ENCODE measurements around the gene FGF12. TPM values are rescaled to one million over a fixed set of nuclear protein-coding genes. Genes with fewer than 3 reads are reported as not detected.
"Not testable (repeated sequence)": the region's sequence is repeated elsewhere in the genome, so short reads cannot be mapped to it uniquely, and the experiment has no call there.

The FGF12 gene
- polyA plus RNA-seq, 2 donors, result 1.2 to 1.5 TPM

- Histone ChIP-seq H3K4me1 (ENCODE audit: control insufficient read depth in 2 of 2, insufficient read depth in 2 of 2, low read length in 1 of 2) (no peaks in the 10 kb centered on the region), H3K4me3 (ENCODE audit: low read depth in 1 of 2, low read length in 2 of 2) (no peak overlapping the region), H3K9me3 (ENCODE audit: control insufficient read depth in 2 of 2, insufficient read depth in 1 of 2, low read depth in 1 of 2, low read length in 1 of 2) (no peaks in the 10 kb centered on the region), H3K27ac (ENCODE audit: low read depth in 2 of 2, low read length in 1 of 2) (no peak overlapping the region), H3K27me3 (ENCODE audit: control insufficient read depth in 1 of 2, insufficient read depth in 2 of 2, low read length in 2 of 2) (no peaks in the 10 kb centered on the region), H3K36me3 (ENCODE audit: control insufficient read depth in 2 of 2, insufficient read depth in 2 of 2, low read length in 1 of 2) (no peaks in the 10 kb centered on the region)
Observed at GRCh38 chr3:192737506-192737905, 10.2 kb upstream of the FGF12 start.

- H3K27me3 ChIP-seq (ENCODE audit: control insufficient read depth in 1 of 2, insufficient read depth in 2 of 2, low read length in 2 of 2), result no peaks in the 10 kb centered on the region
- no peak overlapping the region for H3K4me3 ChIP-seq (ENCODE audit: low read depth in 1 of 2, low read length in 2 of 2)
- no peaks in the 10 kb centered on the region for H3K9me3 ChIP-seq (ENCODE audit: control insufficient read depth in 2 of 2, insufficient read depth in 1 of 2, low read depth in 1 of 2, low read length in 1 of 2)
- no peak overlapping the region for H3K27ac ChIP-seq (ENCODE audit: low read depth in 2 of 2, low read length in 1 of 2)
- H3K36me3 ChIP-seq (ENCODE audit: control insufficient read depth in 2 of 2, insufficient read depth in 2 of 2, low read length in 1 of 2), result no peaks in the 10 kb centered on the region
- 69 to 74% methylated on average over 3 of the region's 3 CpGs for WGBS, 2 donors
- H3K4me1 ChIP-seq (ENCODE audit: control insufficient read depth in 2 of 2, insufficient read depth in 2 of 2, low read length in 1 of 2), result peaks cover 0 to 4% of the 10 kb centered on the region in 2 donors
Observed at GRCh38 chr3:192731233-192731632, 3.9 kb upstream of the FGF12 start.

GRCh38 chr3:192726385-192726784 is 956 bp downstream of the FGF12 start:
- 41 to 42% methylated on average over 2 of the region's 2 CpGs for WGBS, 2 donors
- Histone ChIP-seq H3K27me3 (ENCODE audit: control insufficient read depth in 1 of 2, insufficient read depth in 2 of 2, low read length in 2 of 2) (no peaks in the 10 kb centered on the region), H3K9me3 (ENCODE audit: control insufficient read depth in 2 of 2, insufficient read depth in 1 of 2, low read depth in 1 of 2, low read length in 1 of 2) (no peaks in the 10 kb centered on the region)

GRCh38 chr3:192719964-192720363 is 7.4 kb downstream of the FGF12 start:
- no peak overlapping the region for H3K27ac ChIP-seq (ENCODE audit: low read depth in 2 of 2, low read length in 1 of 2)
- no peaks in the 10 kb centered on the region for H3K9me3 ChIP-seq (ENCODE audit: control insufficient read depth in 2 of 2, insufficient read depth in 1 of 2, low read depth in 1 of 2, low read length in 1 of 2)
- H3K27me3 ChIP-seq (ENCODE audit: control insufficient read depth in 1 of 2, insufficient read depth in 2 of 2, low read length in 2 of 2), result no peaks in the 10 kb centered on the region
- WGBS, 2 donors, result 66 to 68% methylated on average over 3 of the region's 3 CpGs
- no peaks in the 10 kb centered on the region for H3K4me1 ChIP-seq (ENCODE audit: control insufficient read depth in 2 of 2, insufficient read depth in 2 of 2, low read length in 1 of 2)
- H3K36me3 ChIP-seq (ENCODE audit: control insufficient read depth in 2 of 2, insufficient read depth in 2 of 2, low read length in 1 of 2), result no peaks in the 10 kb centered on the region
- H3K4me3 ChIP-seq (ENCODE audit: low read depth in 1 of 2, low read length in 2 of 2), result no peak overlapping the region

More at GRCh38 chr3:192726385-192726784, 956 bp downstream of the FGF12 start:
- Histone ChIP-seq H3K36me3 (ENCODE audit: control insufficient read depth in 2 of 2, insufficient read depth in 2 of 2, low read length in 1 of 2) (no peaks in the 10 kb centered on the region), H3K4me1 (ENCODE audit: control insufficient read depth in 2 of 2, insufficient read depth in 2 of 2, low read length in 1 of 2) (peaks cover 0 to 4% of the 10 kb centered on the region in 2 donors), H3K27ac (ENCODE audit: low read depth in 2 of 2, low read length in 1 of 2) (no peak overlapping the region), H3K4me3 (ENCODE audit: low read depth in 1 of 2, low read length in 2 of 2) (no peak overlapping the region)

GRCh38 chr3:192718156-192718555 is 9.2 kb downstream of the FGF12 start:
- WGBS, 2 donors, result 21 to 25% methylated on average over 3 of the region's 3 CpGs
- Histone ChIP-seq H3K27ac (ENCODE audit: low read depth in 2 of 2, low read length in 1 of 2) (no peak overlapping the region), H3K4me1 (ENCODE audit: control insufficient read depth in 2 of 2, insufficient read depth in 2 of 2, low read length in 1 of 2) (no peaks in the 10 kb centered on the region), H3K9me3 (ENCODE audit: control insufficient read depth in 2 of 2, insufficient read depth in 1 of 2, low read depth in 1 of 2, low read length in 1 of 2) (no peaks in the 10 kb centered on the region), H3K4me3 (ENCODE audit: low read depth in 1 of 2, low read length in 2 of 2) (no peak overlapping the region), H3K27me3 (ENCODE audit: control insufficient read depth in 1 of 2, insufficient read depth in 2 of 2, low read length in 2 of 2) (no peaks in the 10 kb centered on the region), H3K36me3 (ENCODE audit: control insufficient read depth in 2 of 2, insufficient read depth in 2 of 2, low read length in 1 of 2) (no peaks in the 10 kb centered on the region)

- H3K4me3 ChIP-seq (ENCODE audit: low read depth in 1 of 2, low read length in 2 of 2), result no peak overlapping the region
- no peak overlapping the region for H3K27ac ChIP-seq (ENCODE audit: low read depth in 2 of 2, low read length in 1 of 2)
- no peaks in the 10 kb centered on the region for H3K27me3 ChIP-seq (ENCODE audit: control insufficient read depth in 1 of 2, insufficient read depth in 2 of 2, low read length in 2 of 2)
Observed at GRCh38 chr3:192715126-192715525, 12.2 kb downstream of the FGF12 start.

GRCh38 chr3:192711126-192711525 is 16.2 kb downstream of the FGF12 start:
- not testable (repeated sequence) for H3K4me3 ChIP-seq (ENCODE audit: low read depth in 1 of 2, low read length in 2 of 2); H3K27ac ChIP-seq (ENCODE audit: low read depth in 2 of 2, low read length in 1 of 2); H3K9me3 ChIP-seq (ENCODE audit: control insufficient read depth in 2 of 2, insufficient read depth in 1 of 2, low read depth in 1 of 2, low read length in 1 of 2); H3K36me3 ChIP-seq (ENCODE audit: control insufficient read depth in 2 of 2, insufficient read depth in 2 of 2, low read length in 1 of 2); H3K27me3 ChIP-seq (ENCODE audit: control insufficient read depth in 1 of 2, insufficient read depth in 2 of 2, low read length in 2 of 2); H3K4me1 ChIP-seq (ENCODE audit: control insufficient read depth in 2 of 2, insufficient read depth in 2 of 2, low read length in 1 of 2)
- WGBS, 2 donors, result 90 to 91% methylated on average over 20 to 22 of the region's 22 CpGs

More at GRCh38 chr3:192715126-192715525, 12.2 kb downstream of the FGF12 start:
- Histone ChIP-seq H3K9me3 (ENCODE audit: control insufficient read depth in 2 of 2, insufficient read depth in 1 of 2, low read depth in 1 of 2, low read length in 1 of 2) (no peaks in the 10 kb centered on the region), H3K4me1 (ENCODE audit: control insufficient read depth in 2 of 2, insufficient read depth in 2 of 2, low read length in 1 of 2) (no peaks in the 10 kb centered on the region), H3K36me3 (ENCODE audit: control insufficient read depth in 2 of 2, insufficient read depth in 2 of 2, low read length in 1 of 2) (no peaks in the 10 kb centered on the region)

- no peak overlapping the region for H3K4me3 ChIP-seq (ENCODE audit: low read depth in 1 of 2, low read length in 2 of 2)
- no peaks in the 10 kb centered on the region for H3K27me3 ChIP-seq (ENCODE audit: control insufficient read depth in 1 of 2, insufficient read depth in 2 of 2, low read length in 2 of 2)
- 41 to 42% methylated on average over 1 of the region's 1 CpG for WGBS, 2 donors
- H3K36me3 ChIP-seq (ENCODE audit: control insufficient read depth in 2 of 2, insufficient read depth in 2 of 2, low read length in 1 of 2), result no peaks in the 10 kb centered on the region
- H3K9me3 ChIP-seq (ENCODE audit: control insufficient read depth in 2 of 2, insufficient read depth in 1 of 2, low read depth in 1 of 2, low read length in 1 of 2), result no peaks in the 10 kb centered on the region
- no peak overlapping the region for H3K27ac ChIP-seq (ENCODE audit: low read depth in 2 of 2, low read length in 1 of 2)
- H3K4me1 ChIP-seq (ENCODE audit: control insufficient read depth in 2 of 2, insufficient read depth in 2 of 2, low read length in 1 of 2), result no peaks in the 10 kb centered on the region
Observed at GRCh38 chr3:192710366-192710765, 17.0 kb downstream of the FGF12 start.

GRCh38 chr3:192706272-192706671 is 21.1 kb downstream of the FGF12 start:
- no peaks in the 10 kb centered on the region for H3K9me3 ChIP-seq (ENCODE audit: control insufficient read depth in 2 of 2, insufficient read depth in 1 of 2, low read depth in 1 of 2, low read length in 1 of 2)
- H3K4me3 ChIP-seq (ENCODE audit: low read depth in 1 of 2, low read length in 2 of 2), result no peak overlapping the region
- no peaks in the 10 kb centered on the region for H3K4me1 ChIP-seq (ENCODE audit: control insufficient read depth in 2 of 2, insufficient read depth in 2 of 2, low read length in 1 of 2)
- 90% methylated on average over 13 of the region's 13 CpGs for WGBS, 2 donors
- H3K27me3 ChIP-seq (ENCODE audit: control insufficient read depth in 1 of 2, insufficient read depth in 2 of 2, low read length in 2 of 2), result no peaks in the 10 kb centered on the region
- H3K36me3 ChIP-seq (ENCODE audit: control insufficient read depth in 2 of 2, insufficient read depth in 2 of 2, low read length in 1 of 2), result no peaks in the 10 kb centered on the region
- no peak overlapping the region for H3K27ac ChIP-seq (ENCODE audit: low read depth in 2 of 2, low read length in 1 of 2)

GRCh38 chr3:192700885-192701284 is 26.5 kb downstream of the FGF12 start:
- H3K4me1 ChIP-seq (ENCODE audit: control insufficient read depth in 2 of 2, insufficient read depth in 2 of 2, low read length in 1 of 2), result no peaks in the 10 kb centered on the region

More at GRCh38 chr3:192700885-192701284, 26.5 kb downstream of the FGF12 start:
- H3K27ac ChIP-seq (ENCODE audit: low read depth in 2 of 2, low read length in 1 of 2), result no peak overlapping the region
- no peaks in the 10 kb centered on the region for H3K36me3 ChIP-seq (ENCODE audit: control insufficient read depth in 2 of 2, insufficient read depth in 2 of 2, low read length in 1 of 2)
- no peak overlapping the region for H3K4me3 ChIP-seq (ENCODE audit: low read depth in 1 of 2, low read length in 2 of 2)
- H3K27me3 ChIP-seq (ENCODE audit: control insufficient read depth in 1 of 2, insufficient read depth in 2 of 2, low read length in 2 of 2), result no peaks in the 10 kb centered on the region
- no peaks in the 10 kb centered on the region for H3K9me3 ChIP-seq (ENCODE audit: control insufficient read depth in 2 of 2, insufficient read depth in 1 of 2, low read depth in 1 of 2, low read length in 1 of 2)
